ENCODE data around the gene RIN3. TPM values are rescaled to one million over a fixed set of nuclear protein-coding genes. Genes with fewer than 3 reads are reported as not detected.

The RIN3 gene, protein sequence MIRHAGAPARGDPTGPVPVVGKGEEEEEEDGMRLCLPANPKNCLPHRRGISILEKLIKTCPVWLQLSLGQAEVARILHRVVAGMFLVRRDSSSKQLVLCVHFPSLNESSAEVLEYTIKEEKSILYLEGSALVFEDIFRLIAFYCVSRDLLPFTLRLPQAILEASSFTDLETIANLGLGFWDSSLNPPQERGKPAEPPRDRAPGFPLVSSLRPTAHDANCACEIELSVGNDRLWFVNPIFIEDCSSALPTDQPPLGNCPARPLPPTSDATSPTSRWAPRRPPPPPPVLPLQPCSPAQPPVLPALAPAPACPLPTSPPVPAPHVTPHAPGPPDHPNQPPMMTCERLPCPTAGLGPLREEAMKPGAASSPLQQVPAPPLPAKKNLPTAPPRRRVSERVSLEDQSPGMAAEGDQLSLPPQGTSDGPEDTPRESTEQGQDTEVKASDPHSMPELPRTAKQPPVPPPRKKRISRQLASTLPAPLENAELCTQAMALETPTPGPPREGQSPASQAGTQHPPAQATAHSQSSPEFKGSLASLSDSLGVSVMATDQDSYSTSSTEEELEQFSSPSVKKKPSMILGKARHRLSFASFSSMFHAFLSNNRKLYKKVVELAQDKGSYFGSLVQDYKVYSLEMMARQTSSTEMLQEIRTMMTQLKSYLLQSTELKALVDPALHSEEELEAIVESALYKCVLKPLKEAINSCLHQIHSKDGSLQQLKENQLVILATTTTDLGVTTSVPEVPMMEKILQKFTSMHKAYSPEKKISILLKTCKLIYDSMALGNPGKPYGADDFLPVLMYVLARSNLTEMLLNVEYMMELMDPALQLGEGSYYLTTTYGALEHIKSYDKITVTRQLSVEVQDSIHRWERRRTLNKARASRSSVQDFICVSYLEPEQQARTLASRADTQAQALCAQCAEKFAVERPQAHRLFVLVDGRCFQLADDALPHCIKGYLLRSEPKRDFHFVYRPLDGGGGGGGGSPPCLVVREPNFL
- 2.1 and 2.7 TPM in 2 replicates for total RNA-seq

GRCh38 chr14:92513204-92513965 lies at the start of gene RIN3:
RIN3 (plus strand) TSS chr14:92513781; CDS start chr14:92513933, 152 bp downstream.

Other genes starting within 250 kb of the RIN3 start
- not detected in 2 replicates for gene SLC24A4, start 190.6 kb upstream of the RIN3 start, total RNA-seq
- gene LGMN, start 234.8 kb downstream of the RIN3 start, total RNA-seq: 55.1 and 57.3 TPM in 2 replicates

Measured in aortic smooth muscle cell (primary cell).